ENCODE measurements around the gene NRBF2.

DNA sequence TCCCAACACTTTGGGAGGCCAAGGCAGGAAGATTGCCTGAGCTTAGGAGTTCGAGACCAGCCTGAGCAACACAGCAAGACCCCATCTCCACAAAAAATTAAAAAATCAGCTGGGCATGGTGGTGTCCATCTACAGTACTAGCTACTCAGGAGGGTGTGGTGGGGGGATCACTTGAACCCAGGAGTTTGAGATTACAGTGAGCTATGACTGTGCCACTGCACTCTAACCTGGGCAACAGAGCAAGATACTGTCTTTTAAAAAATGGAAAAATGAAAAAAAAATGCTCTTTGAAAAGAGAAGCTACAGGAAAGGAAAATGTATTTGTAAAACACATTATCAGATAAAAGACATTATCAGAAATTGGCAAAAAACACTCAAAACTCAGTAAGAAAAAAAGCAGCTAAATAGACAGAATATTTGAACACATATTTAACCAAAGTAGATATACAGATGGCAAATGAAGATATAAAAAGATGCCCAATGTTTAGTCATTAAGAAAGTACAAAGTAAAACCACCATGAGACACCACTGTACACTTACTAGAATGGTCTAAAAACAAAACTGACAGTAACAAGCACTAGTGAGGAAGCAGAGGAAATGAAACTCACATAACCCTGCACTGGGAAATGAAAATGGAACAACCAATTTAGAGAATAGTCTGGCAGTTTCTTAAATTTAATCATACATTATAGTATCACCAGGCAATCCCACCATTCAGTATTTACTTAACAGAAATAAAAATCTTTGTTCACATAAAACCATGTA, 40.5 kb downstream of the NRBF2 start:
- TF ChIP-seq SPI1 (IDR thresholded peaks at IDR 0.05; ENCODE audit: low read depth, low read length) (peak; percentile 92), TAF1 (IDR thresholded peaks at IDR 0.05; ENCODE audit: low read depth, low read length) (no peak), POLR2A (IDR thresholded peaks at IDR 0.05; ENCODE audit: low read depth, low read length) (no peak), POLR2AphosphoS5 (IDR thresholded peaks at IDR 0.05; ENCODE audit: low read depth, low read length) (no peak)
